ENCODE measurements around the gene CYP2W1. TPM values are rescaled to one million over a fixed set of nuclear protein-coding genes. Genes with fewer than 3 reads are reported as not detected.

Gene CYP2W1
- total RNA-seq, 1 experiment from 2014 or later, result not detected

GRCh38 chr7:1016577-1017531 is 33.9 kb downstream of the CYP2W1 start:
- Histone ChIP-seq H2AFZ (ENCODE audit: low read length) (no peak overlapping the region), H3K4me1 (ENCODE audit: insufficient read depth, low read length) (no peaks in the 10 kb centered on the region), H3K27ac (ENCODE audit: low read length) (no peak overlapping the region), H4K20me1 (ENCODE audit: low read length) (no peaks in the 10 kb centered on the region), H3K79me2 (ENCODE audit: low read length) (no peaks in the 10 kb centered on the region), H3K9me2 (replicated peaks; ENCODE audit: low read length) (no peaks in the 10 kb centered on the region), H3F3A (ENCODE audit: low read length, unreplicated experiment) (no peaks in the 10 kb centered on the region), H3K27me3 (ENCODE audit: low read length) (no peaks in the 10 kb centered on the region), H3K4me2 (ENCODE audit: low read length) (no peak overlapping the region), H3K4me3 (ENCODE audit: low read length) (no peak overlapping the region), H3K9ac (ENCODE audit: low read length) (no peak overlapping the region), H3K36me3 (ENCODE audit: low read depth, low read length) (peaks cover 2% of the 10 kb centered on the region; the same call in 1 of the 2 replicates), H3K9me3 (ENCODE audit: low read length) (no peaks in the 10 kb centered on the region)
- ChIA-PET POLR2A (ENCODE audit: unreplicated experiment) (no interaction called here), CTCF (no interaction called here)
- intact Hi-C loops (cut with micrococcal nuclease), result no loop called here
- DNase-seq (no peak), ATAC-seq (no peak)
- BruUV-seq (replicated peaks), result no TSS peak
- TF ChIP-seq CTCF (conservative IDR thresholded peaks at IDR 0.05; ENCODE audit: low read depth, low read length) (no peak), EZH2phosphoT487 (IDR thresholded peaks at IDR 0.05; ENCODE audit: borderline replicate concordance, low read length) (no peak), EZH2 (IDR thresholded peaks at IDR 0.05; ENCODE audit: low read length, unreplicated experiment) (no peak)

DNA sequence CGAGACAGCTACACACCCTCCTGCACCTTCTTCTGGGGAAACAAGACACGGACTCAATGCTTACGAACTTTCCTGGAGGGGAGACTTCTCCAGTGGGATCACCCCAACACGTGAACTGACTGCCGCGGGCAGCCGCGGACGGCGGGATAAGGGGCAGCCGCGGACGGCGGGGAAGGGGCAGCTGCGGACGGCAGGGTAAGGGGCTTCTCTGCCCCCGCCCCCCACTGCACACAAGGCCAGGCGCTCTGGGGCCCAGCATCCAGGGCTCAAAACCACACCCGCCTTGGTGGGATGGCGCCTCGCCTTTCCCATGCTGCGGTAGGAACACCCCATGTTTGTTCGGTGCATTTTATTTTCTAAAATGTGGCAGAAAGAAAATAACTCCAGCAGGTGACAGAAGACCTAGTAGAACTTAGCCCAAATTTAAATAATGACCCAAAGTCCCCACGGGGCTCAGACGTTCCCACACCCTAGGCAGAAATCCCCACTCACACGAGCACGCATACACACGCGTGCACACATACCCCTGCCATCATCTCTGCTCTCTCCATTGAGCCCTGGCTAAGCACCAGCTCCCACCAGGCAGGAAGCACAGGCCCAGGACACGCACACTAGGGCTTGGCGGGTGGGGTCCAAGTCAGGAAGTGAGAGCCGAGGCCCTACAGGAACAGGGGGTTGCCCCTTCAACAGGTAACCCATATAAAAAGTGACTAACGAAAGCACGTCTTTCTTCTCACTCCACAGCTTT is 34.8 kb downstream of the CYP2W1 start:
- H3K9me2 ChIP-seq (replicated peaks; ENCODE audit: low read length), result no peaks in the 10 kb centered on the region
- intact Hi-C loops (cut with micrococcal nuclease), result no loop called here
- peaks cover 2% of the 10 kb centered on the region; the same call in 1 of the 2 replicates for H3K36me3 ChIP-seq (ENCODE audit: low read depth, low read length)
- H3K9me3 ChIP-seq (ENCODE audit: low read length), result no peaks in the 10 kb centered on the region
- H3K4me1 ChIP-seq (ENCODE audit: insufficient read depth, low read length), result no peaks in the 10 kb centered on the region
- 0 out of 2 replicates have a peak, but pooled peaks cover under 1% of the 10 kb centered on the region for H3K79me2 ChIP-seq (ENCODE audit: low read length)
- no peaks in the 10 kb centered on the region for H3K27me3 ChIP-seq (ENCODE audit: low read length)
- no peaks in the 10 kb centered on the region for H3F3A ChIP-seq (ENCODE audit: low read length, unreplicated experiment)
- ChIA-PET CTCF (no interaction called here), POLR2A (ENCODE audit: unreplicated experiment) (no interaction called here)
- DNase-seq, result no peak
- no peak overlapping the region for H3K4me2 ChIP-seq (ENCODE audit: low read length)
- TF ChIP-seq CTCF (conservative IDR thresholded peaks at IDR 0.05; ENCODE audit: low read depth, low read length), result no peak
- TF ChIP-seq EZH2phosphoT487 (IDR thresholded peaks at IDR 0.05; ENCODE audit: borderline replicate concordance, low read length), result no peak
- TF ChIP-seq EZH2 (IDR thresholded peaks at IDR 0.05; ENCODE audit: low read length, unreplicated experiment), result no peak
- H3K9ac ChIP-seq (ENCODE audit: low read length), result no peak overlapping the region
- no peak overlapping the region for H2AFZ ChIP-seq (ENCODE audit: low read length)
- H3K4me3 ChIP-seq (ENCODE audit: low read length), result no peak overlapping the region
- BruUV-seq (replicated peaks), result no TSS peak
- no peak for ATAC-seq
- H3K27ac ChIP-seq (ENCODE audit: low read length), result no peak overlapping the region
- H4K20me1 ChIP-seq (ENCODE audit: low read length), result no peaks in the 10 kb centered on the region

Measured in PC-3 (cell line).